Measurements from ENCODE around the gene CAPN14.

Gene CAPN14

DNA sequence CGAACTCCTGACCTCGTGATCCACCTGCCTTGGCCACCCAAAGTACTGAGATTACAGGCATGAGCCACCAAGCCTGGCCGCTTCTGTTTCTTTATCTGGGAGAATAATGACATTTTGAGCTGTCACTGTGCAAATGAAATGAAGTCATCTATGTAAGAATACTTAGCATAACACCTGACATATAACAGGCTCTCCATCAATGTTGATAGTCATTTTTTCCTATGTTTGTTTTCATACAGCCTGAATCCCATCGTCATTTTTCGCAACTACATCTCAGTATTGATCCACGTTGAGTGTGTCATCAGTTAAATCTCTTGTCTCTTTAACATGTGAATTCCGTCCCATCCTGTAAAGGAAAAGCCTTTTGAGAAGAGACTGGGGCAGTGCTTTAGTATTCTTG, 6.4 kb upstream of the CAPN14 start:
- no peak for DNase-seq

DNA sequence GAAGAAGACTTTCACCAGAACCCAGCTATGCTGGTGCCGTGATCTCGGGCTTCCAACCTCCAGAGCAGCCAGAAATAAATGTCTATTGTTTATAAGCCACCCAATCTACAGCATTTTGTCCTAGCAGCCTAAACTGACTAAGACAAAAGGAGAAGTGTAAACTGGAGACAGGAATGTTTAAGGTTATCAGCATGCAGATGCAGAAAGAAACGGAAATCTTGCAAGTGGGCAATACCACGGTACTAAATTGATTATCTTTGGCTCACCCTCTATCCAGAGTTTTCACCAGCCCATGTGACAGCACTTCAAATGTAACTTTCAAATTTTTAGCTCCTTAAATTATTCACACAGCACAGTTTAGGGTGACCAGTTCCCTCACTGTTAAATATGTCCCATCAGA, 5.7 kb upstream of the CAPN14 start:
- no peak for DNase-seq

GRCh38 chr2:31222071-31222470, 4.8 kb upstream of the CAPN14 start:
- DNase-seq: no peak

DNA sequence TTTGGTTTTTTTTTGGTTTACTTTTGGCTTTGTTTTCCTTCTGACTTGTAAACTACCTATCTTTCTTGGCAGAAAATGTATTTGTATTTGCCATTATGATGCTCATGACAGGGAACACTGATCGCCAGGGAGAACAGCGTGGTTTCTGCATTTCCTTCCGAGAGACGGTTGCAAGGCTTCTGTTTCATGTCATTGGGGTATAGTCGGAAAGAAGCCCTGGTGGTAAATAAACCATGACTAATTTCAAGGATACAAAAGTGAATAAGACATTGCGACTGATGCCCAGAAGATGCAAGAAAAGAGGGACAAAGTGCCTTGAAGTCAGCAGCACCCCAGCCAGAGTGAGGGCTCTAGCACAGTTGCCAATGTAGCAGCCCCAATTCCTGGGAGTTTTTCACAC, 4.2 kb upstream of the CAPN14 start:
- no peak for DNase-seq

GRCh38 chr2:31219131-31219969, 2.0 kb upstream of the CAPN14 start:
- no peak for DNase-seq

- DNase-seq: no peak
These were observed 581 bp downstream of the CAPN14 start for GRCh38 chr2:31216734-31217133.

DNA sequence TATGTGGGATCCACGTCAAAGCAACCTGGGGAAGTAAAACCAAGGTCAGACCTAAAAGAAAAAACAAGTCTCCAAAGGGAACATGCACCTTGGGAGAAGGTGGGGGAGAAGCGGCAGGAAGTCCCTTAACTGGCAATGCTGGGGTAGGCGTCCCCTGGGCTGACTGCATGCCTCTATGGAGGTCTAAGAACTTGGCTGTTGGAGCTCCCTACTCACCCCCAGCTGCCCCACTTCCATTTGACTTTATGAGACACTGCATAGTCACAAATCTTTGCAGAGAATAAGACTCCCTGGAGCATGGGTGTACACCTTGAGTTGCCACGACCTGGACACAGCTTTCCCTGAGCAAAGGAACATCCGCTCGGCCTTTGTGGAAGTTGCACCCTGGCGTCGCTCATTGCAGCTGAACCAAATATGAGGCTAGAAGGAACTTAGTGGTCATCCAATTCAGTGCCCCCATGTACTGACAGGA, 2.8 kb downstream of the CAPN14 start:
- DNase-seq: no peak

DNA sequence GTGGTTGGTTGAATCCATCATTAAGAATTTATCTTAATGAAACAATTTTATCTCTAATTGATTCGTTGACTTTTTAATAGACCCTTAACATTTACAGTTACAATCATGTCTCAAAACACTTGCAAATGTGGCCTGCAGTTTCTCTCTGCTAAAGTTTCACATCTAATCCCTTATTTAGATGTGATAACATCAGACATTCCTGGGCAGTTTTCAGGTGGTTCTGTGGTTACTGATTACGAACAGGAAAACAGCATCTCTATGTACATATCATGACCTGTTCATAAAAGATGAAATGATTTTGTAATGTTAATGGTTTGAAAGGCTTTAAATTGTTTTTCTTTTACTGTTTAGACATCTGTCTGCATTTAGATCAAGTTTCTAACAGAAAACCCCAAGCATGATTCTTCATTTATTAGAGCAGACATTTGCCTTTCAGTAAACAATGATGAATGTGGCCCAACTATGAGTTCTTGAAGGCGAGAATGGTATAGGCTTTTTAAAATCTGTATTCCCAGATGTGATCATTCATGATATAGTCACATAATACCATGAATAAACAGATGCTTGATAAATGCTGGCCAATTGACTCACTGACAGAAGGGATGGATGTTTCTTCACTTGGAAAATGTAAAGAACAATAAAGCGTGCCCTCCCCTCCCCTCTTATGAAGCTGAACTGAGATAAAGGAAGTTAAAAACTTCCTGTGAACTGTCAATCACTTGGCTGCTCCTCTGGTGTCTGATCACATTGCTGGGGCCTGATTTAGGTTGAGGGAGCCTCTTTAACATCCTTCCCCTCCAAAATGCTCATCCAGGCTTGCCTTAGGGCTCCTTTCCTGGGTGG, 3.5 kb downstream of the CAPN14 start:
- DNase-seq: no peak

DNA sequence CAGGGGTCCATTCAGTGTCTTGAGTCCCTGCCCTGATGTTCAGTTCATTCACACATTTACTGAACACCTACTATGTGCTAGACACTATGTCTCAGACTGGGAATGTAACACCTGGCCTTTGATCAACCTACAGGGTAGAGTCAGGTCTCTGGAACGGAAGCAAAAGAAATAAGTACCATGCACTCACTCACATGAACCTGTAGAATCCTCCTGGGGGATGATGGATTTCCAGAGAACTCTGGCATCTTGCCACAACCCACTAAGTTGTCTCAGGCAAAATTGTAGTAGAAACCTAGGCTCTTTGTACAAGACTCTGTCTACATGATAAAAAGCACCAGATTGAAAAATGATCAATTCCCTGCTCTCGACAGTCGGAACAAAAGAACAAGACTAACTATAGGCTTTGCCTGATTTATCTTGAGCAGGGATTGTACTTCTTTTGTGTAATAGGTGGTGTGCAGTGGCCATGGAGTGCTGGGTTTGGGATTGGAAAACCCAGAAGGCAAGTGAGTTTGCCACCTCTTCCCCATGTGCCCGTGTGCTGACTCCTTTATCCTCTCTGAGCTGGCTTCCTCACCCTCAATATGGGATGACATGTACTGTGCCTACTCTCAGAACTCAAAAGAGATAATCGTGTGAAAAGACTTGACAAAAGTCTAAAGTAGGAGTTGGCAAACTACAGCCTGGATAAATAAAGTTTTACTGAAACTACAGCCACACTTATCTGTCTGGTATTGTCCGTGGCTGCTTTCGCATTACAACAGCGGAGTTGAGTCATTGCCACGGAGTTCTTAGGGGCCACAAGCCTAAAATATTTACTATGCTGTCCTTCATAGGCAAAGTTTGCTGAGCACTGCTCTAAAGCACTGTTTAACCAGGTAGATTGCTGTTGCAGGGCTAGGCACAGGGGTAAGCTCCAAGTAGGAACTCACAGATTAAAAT, 4.4 kb downstream of the CAPN14 start:
- DNase-seq: no peak

GRCh38 chr2:31208240-31208639, 9.1 kb downstream of the CAPN14 start:
- DNase-seq: no peak

GRCh38 chr2:31207790-31208189, 9.5 kb downstream of the CAPN14 start:
- DNase-seq: no peak

GRCh38 chr2:31205613-31206012, 11.7 kb downstream of the CAPN14 start:
- DNase-seq: no peak

DNA sequence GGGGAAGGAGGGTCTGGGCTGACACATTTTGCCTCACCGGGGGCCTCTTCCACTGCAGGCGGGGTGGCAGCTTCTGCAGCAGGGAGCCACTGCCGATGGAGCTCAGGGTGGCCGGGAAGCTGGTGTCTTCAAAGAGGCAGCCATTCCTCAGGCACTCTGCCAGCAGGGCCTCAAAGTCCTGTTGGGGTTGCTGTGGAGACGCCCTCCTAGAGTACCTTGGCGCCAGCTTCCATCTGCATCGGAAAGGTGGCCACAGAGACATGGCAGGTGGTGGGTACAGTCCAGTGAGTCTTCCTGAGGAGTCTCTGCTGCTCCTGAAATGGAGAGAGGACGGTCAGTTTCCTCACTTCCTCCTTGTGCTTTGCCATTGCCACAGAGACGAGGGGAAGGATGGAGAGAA, 12.1 kb downstream of the CAPN14 start:
- no peak for DNase-seq

GRCh38 chr2:31204783-31205182, 12.5 kb downstream of the CAPN14 start:
- DNase-seq: no peak

GRCh38 chr2:31203916-31204315, 13.4 kb downstream of the CAPN14 start:
- no peak for DNase-seq

DNA sequence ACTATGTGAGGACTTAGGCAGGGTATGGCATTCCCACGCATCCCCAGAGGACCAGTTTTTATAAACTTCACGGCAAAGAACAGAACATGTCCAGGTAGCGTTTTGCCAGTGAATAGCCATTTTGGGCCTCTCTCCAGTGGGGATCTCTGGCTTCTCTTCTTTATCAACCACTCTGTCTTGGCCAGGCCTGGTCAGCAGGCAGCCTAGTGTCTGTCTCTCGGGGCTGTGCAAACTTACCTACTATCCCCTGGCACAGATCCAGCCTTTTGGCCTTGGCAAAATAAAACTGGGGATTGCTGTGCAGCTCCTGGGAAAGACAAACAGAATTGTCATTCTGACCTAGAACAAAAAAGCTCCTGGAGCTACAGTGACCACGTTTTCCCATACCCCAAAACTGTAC, 14.5 kb downstream of the CAPN14 start:
- DNase-seq: no peak

GRCh38 chr2:31202041-31202440, 15.3 kb downstream of the CAPN14 start:
- DNase-seq: no peak

DNA sequence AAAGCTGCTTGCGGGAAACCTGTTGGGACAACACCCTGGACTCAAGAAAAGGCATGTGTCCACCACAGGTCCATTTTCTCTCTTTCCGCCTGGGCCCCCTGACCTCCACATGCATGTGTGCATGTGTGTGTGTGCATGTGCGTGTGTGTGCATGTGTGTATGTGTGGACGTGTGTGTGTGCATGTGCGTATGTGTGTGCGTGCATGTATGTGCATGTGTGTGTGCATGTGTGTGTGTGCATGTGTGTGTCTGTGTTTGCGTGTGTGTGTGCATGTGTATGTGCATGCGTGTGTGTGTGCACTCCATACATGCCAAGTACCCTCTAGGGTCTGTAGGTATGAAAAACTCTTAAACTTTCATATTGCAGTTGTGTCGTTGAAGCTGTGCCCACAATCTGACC, 16.3 kb downstream of the CAPN14 start:
- DNase-seq: no peak

- DNase-seq: no peak
These were observed 18.1 kb downstream of the CAPN14 start for GRCh38 chr2:31199206-31199605.

GRCh38 chr2:31197669-31198068, 19.6 kb downstream of the CAPN14 start:
- DNase-seq: no peak

DNA sequence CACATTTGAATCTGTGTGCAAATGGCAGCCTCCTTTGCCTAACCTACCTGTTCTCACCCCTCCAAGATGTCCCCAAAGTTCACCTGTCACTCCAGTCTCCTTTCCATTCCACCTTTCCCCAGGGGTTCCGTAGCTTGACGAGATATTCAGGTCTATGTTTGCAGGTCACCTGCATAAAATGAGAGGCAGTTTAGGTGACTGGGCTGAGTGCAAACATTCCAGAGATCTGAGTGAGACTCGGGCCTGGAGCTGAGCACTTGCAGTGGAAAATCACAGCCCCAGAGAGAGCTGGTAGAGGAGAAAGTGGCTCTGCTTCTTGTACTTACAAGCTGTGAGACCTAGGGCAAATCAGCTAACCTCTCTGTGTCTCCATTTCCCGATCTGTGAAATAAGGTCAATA, 20.1 kb downstream of the CAPN14 start:
- no peak for DNase-seq

DNA sequence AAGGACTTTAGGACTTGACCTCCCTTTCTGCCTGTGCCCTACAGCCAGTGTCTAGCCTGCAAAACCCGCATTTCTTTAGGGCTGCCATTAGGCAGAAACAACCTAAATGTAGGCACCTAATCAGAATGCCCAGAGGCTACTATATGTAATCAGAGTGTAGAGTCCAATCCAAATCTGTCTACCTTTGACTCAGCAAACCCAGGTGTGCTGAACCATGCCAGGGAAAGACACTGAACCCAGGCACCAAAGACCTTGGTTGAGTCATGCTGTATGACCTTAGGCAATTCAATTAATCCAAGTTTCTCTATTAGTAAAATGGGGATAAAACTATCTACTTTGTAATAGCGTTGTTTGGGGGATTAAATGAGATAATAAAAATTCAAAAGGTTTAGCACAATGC, 20.7 kb downstream of the CAPN14 start:
- DNase-seq: no peak

DNA sequence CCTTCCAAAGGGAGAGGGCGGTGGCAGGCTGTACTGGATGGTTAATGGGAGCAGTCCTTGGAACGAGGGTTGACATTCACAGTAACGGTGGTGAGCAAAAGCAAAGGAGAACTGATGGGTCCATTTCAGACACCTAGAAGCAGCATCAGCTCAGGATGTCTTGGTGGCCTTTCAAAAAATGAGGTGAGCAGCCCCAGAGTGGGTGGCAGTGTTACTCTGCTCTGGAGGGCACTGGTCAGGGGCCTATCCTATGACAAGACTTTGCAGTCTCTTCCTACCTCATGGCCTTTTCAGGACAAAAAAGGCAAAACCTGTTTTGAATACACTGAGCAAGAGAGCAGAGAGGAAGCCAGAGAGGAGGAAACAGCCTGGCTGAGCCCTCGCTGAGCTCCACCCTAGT, 23.5 kb downstream of the CAPN14 start:
- DNase-seq: no peak

Data from effector CD8-positive, alpha-beta T cell (primary cell).